Measurements from ENCODE around the gene TGM3.

The TGM3 gene

DNA sequence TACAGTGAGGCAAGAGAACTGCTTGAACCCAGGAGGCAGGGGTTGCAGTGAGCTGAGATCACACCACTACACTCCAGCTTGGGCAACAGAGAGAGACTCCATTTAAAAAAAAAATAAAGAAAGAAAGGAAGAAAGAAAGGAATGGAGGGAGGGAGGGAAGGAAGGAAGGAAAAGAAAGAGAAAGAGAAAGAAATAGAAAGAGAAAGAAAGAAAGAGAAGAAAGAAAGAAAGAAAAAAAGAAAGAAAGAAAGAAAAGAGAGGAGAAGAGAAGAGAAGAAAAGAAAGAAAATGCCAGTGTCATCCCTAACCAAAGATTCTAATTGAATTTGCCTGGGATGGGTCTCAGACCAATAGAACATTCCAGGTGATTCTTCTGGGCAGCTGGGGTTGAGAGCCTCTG, 4.2 kb downstream of the TGM3 start:
- TF ChIP-seq, protein P1, sequence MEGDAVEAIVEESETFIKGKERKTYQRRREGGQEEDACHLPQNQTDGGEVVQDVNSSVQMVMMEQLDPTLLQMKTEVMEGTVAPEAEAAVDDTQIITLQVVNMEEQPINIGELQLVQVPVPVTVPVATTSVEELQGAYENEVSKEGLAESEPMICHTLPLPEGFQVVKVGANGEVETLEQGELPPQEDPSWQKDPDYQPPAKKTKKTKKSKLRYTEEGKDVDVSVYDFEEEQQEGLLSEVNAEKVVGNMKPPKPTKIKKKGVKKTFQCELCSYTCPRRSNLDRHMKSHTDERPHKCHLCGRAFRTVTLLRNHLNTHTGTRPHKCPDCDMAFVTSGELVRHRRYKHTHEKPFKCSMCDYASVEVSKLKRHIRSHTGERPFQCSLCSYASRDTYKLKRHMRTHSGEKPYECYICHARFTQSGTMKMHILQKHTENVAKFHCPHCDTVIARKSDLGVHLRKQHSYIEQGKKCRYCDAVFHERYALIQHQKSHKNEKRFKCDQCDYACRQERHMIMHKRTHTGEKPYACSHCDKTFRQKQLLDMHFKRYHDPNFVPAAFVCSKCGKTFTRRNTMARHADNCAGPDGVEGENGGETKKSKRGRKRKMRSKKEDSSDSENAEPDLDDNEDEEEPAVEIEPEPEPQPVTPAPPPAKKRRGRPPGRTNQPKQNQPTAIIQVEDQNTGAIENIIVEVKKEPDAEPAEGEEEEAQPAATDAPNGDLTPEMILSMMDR (conservative IDR thresholded peaks at IDR 0.05), result no peak
- no peak overlapping the region for H3K27ac ChIP-seq

DNA sequence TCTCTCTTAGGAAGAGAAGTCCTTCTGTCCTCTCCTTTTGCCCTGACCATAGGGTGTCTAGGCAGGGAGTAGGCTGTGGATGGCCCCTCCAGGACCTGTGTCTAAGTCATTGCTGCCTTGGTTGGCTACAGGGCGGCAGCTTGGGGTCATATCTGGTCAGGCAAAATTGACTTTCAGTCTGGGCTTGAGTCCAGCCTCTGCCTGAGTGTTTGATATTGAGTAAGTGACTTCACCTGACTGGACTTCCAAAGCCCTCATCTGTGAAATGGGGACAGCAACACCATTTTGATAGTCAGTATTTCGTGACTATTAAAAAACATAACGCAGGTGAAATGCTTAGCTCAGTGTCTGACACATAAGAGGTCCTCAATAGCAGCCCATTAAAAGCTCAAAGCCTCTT, 4.6 kb downstream of the TGM3 start:
- H3K27ac ChIP-seq, result no peak overlapping the region
- TF ChIP-seq, protein P1 (conservative IDR thresholded peaks at IDR 0.05), result no peak

DNA sequence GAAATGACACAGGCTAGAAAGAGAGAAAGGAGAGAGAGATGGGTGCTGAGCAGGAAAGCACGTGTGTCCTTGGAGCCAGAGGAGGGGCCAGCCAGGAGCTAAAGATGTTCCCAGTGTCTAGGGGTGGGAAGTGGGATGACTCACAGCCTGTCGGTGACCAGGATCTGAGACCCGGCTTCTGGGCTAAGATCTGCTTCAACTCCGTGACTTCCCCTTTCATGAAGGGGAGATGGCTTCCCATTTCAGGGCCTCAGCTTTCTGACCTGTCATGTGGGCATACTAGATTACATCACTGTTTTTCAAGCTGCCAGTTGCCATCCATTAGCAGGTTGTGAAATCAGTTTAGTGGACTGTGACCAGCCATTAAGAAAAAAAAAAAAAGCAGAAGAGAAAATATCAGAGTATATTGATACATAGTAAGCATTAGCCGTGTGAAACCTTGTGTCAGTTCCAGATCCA, 5.4 kb downstream of the TGM3 start:
- no peak overlapping the region for H3K27ac ChIP-seq
- TF ChIP-seq, protein P1 (conservative IDR thresholded peaks at IDR 0.05), result no peak

DNA sequence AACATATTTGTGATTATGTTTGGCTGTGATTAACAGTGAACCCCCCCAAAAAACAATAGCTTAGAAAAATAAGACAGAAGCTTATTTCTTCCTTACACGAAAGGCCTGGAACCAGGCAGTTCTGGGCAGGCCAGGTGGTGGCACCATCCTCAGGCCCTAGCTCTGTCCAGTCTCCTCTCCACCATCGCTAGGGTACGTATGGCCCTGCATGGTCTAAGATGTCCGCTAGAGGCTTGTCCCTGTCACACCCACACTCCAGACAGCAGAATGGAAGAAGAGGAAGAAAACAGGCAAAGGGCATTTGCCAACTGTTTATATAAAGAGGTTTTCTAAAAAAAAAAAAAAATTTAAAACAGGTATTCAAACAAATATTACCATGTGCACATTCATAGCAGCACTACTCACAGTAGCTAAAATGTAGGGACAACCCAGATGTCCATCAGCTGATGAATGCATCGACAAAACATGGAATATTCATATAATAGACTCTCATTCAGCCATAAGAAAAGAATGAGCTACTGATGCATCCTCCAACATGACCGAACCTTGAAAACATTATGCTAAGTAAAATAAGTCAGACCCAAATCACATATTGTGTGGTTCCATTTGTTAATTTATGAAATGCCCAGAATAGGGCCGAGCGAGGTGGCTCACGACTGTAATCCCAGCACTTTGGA, 6.7 kb downstream of the TGM3 start:
- TF ChIP-seq, protein P1 (conservative IDR thresholded peaks at IDR 0.05), result 0 out of 2 replicates have a peak, but pooled peaks have one; percentile 6
- H3K27ac ChIP-seq, result no peak overlapping the region

DNA sequence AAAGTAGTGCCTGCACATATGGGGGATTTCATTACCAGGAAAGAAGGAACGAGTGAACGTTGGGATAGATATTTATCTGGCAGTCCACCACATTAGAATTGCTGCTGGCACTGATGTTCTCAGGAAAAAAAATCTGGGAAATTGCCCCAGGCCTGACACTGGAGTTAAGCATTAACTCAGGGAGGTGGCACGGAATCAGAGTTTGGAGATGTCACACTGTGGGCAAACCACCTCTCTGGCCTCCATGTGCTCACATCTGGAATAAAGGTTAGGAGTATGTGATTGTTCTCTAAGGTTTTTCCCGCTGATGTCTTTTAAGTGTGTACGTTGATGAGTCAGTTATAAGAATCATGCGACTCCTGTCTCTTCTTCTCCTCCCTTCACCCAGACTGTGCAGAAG, 7.9 kb downstream of the TGM3 start:
- TF ChIP-seq, protein P1 (conservative IDR thresholded peaks at IDR 0.05), result no peak
- H3K27ac ChIP-seq, result peak overlapping the region; percentile 23; the same call in 1 of the 2 replicates

DNA sequence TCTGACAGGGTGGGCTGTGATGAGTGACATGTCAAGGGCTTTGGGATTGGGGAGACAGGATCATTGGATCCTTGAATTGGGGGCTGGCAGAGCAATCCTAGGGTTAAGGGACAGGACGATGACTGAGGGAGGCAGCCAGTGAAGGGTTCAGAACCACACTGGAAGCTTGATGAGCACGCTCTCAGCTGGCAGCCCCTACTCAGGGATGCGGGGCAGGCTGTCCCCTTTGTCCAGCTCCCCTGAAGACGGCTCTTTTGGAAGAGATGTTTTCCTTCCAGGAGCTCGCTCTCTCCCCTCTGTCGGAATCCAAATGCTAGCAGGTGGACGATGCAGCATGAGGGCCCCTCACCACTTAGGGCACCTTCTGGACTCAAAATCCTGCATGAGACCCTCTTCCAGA, 8.4 kb downstream of the TGM3 start:
- peak overlapping the region; percentile 23; the same call in 1 of the 2 replicates for H3K27ac ChIP-seq
- TF ChIP-seq, protein P1 (conservative IDR thresholded peaks at IDR 0.05), result no peak

DNA sequence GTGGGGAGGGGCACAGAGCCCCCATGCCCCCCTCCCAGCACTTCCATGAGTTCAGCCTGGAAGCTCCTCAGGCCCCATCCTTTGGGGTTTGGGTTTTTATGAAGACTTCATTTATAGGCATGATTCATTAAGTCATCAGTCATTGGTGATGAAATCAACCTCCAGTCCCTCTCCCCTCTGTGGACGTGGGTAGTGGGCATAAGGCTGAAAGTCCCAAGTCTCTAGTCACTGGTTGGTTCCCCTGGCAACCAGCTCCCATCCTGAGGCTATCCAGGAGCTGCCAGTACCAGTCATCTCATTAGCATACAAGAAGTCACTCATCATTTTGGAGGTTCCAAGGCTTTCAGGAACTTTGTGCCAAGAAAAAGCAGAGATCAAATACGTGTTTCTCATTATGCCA, 9.2 kb downstream of the TGM3 start:
- TF ChIP-seq, protein P1 (conservative IDR thresholded peaks at IDR 0.05), result no peak
- no peak overlapping the region; the same call in 1 of the 2 replicates for H3K27ac ChIP-seq

All from VCaP (cell line).